ENCODE measurements around the gene VPREB1. TPM values are rescaled to one million over a fixed set of nuclear protein-coding genes. Genes with fewer than 3 reads are reported as not detected.

Gene VPREB1
- total RNA-seq, 4 donors from 2014 or later = not detected

- H3K9me3 ChIP-seq = no peaks in the 10 kb centered on the region
- no peak overlapping the region for H3K4me3 ChIP-seq
- H3K27ac ChIP-seq = no peak overlapping the region
- H3K4me1 ChIP-seq = no peaks in the 10 kb centered on the region
- WGBS, 2 donors = 60 to 77% methylated on average over 1 of the region's 2 CpGs
- peaks cover 0 to 81% (median 0%) of the 10 kb centered on the region in 4 donors for H3K27me3 ChIP-seq
- no peaks in the 10 kb centered on the region for H3K36me3 ChIP-seq
- TF ChIP-seq POLR2A (IDR thresholded peaks at IDR 0.05) (no peak), CTCF (IDR thresholded peaks at IDR 0.05) (no peak)
- DNase-seq = no peak
- intact Hi-C loops (cut with DNase I) = no loop called here
These were observed 2.1 kb upstream of the VPREB1 start for GRCh38 chr22:22242488-22242887.

GRCh38 chr22:22243033-22243680 lies 1.4 kb upstream of the VPREB1 start:
- TF ChIP-seq CTCF (IDR thresholded peaks at IDR 0.05) (no peak), POLR2A (IDR thresholded peaks at IDR 0.05) (no peak)
- no peak overlapping the region for H3K4me3 ChIP-seq
- H3K9me3 ChIP-seq = no peaks in the 10 kb centered on the region
- DNase-seq = no peak
- H3K4me1 ChIP-seq = no peaks in the 10 kb centered on the region
- intact Hi-C loops (cut with DNase I) = no loop called here
- no peak overlapping the region for H3K27ac ChIP-seq
- WGBS, 2 donors = 33 to 60% methylated on average over 5 to 6 of the region's 6 CpGs
- peaks cover 0 to 82% (median 0%) of the 10 kb centered on the region in 4 donors for H3K27me3 ChIP-seq
- no peaks in the 10 kb centered on the region for H3K36me3 ChIP-seq

GRCh38 chr22:22245256-22245909 lies 797 bp downstream of the VPREB1 start:
- Histone ChIP-seq H3K9me3 (no peaks in the 10 kb centered on the region), H3K4me1 (no peaks in the 10 kb centered on the region), H3K27me3 (peaks cover 0 to 64% (median 0%) of the 10 kb centered on the region in 4 donors), H3K4me3 (no peak overlapping the region), H3K36me3 (no peaks in the 10 kb centered on the region), H3K27ac (no peak overlapping the region)
- intact Hi-C loops (cut with DNase I) = no loop called here
- no peak for DNase-seq
- no peak for TF ChIP-seq POLR2A (IDR thresholded peaks at IDR 0.05)
- no peak for TF ChIP-seq CTCF (IDR thresholded peaks at IDR 0.05)
- 71 to 76% methylated on average over 11 to 17 of the region's 18 CpGs for WGBS, 2 donors

- DNase-seq = no peak
- intact Hi-C loops (cut with DNase I) = no loop called here
These were observed 1.4 kb downstream of the VPREB1 start for GRCh38 chr22:22245935-22246525.

More at GRCh38 chr22:22245935-22246525, 1.4 kb downstream of the VPREB1 start:
- H3K27me3 ChIP-seq = peaks cover 0 to 58% (median 0%) of the 10 kb centered on the region in 4 donors
- WGBS, 2 donors = 55 to 59% methylated on average over 6 of the region's 6 CpGs
- H3K36me3 ChIP-seq = no peaks in the 10 kb centered on the region
- no peak overlapping the region for H3K27ac ChIP-seq
- no peak for TF ChIP-seq CTCF (IDR thresholded peaks at IDR 0.05)
- no peak for TF ChIP-seq POLR2A (IDR thresholded peaks at IDR 0.05)
- H3K9me3 ChIP-seq = no peaks in the 10 kb centered on the region
- no peak overlapping the region for H3K4me3 ChIP-seq
- no peaks in the 10 kb centered on the region for H3K4me1 ChIP-seq
